Neural progenitor cell (in vitro differentiated cells): Measurements from ENCODE around the gene WEE1. TPM values are rescaled to one million over a fixed set of nuclear protein-coding genes. Genes with fewer than 3 reads are reported as not detected.
A peak's percentile ranks its signal among the peaks of the same experiment; 100 is the strongest.

Experiments
- DNase-seq: peaks from one replicate; pipeline ENCODE4 v3.0.0-alpha.2; 2016; ENCODE audit warnings: low spot score
- H2AFZ ChIP-seq: fragments of 200-600 bp; sonication (generic); replicated peaks from 2 replicates; pipeline ENCODE4 v1.6.1; 2016; ENCODE audit warnings: antibody characterized with exemption
- H3F3A ChIP-seq: fragments of 200-600 bp; sonication (generic); 2 replicates; pipeline ENCODE4 v1.6.1; 2016; ENCODE audit warnings: antibody characterized with exemption, low read depth
- H3K27ac ChIP-seq: fragments of 200-600 bp; sonication (generic); 2 replicates; pipeline ENCODE4 v1.5.1; 2016; ENCODE audit warnings: mild to moderate bottlenecking
- H3K27me3 ChIP-seq: fragments of 200-600 bp; sonication (generic); 2 replicates; pipeline ENCODE4 v1.6.1; 2016; ENCODE audit warnings: mild to moderate bottlenecking, moderate library complexity
- H3K36me3 ChIP-seq: fragments of 200-600 bp; sonication (generic); 2 replicates; pipeline ENCODE4 v1.5.1; 2016
- H3K4me1 ChIP-seq: fragments of 200-600 bp; sonication (generic); 2 replicates; pipeline ENCODE4 v1.6.1; 2016; ENCODE audit warnings: mixed run types
- H3K4me2 ChIP-seq: fragments of 200-600 bp; sonication (generic); 2 replicates; pipeline ENCODE4 v1.6.1; 2016
- H3K4me3 ChIP-seq: fragments of 200-600 bp; sonication (generic); 2 replicates; pipeline ENCODE4 v1.5.1; 2016
- H3K79me2 ChIP-seq: fragments of 200-600 bp; sonication (generic); 2 replicates; pipeline ENCODE4 v1.6.1; 2016; ENCODE audit warnings: low read depth
- H3K9ac ChIP-seq: fragments of 200-600 bp; sonication (generic); 2 replicates; pipeline ENCODE4 v1.6.1; 2016
- H3K9me3 ChIP-seq: fragments of 200-600 bp; sonication (generic); 2 replicates; pipeline ENCODE4 v1.5.1; 2016; ENCODE audit warnings: low read depth
- H4K20me1 ChIP-seq: fragments of 200-600 bp; sonication (generic); 2 replicates; pipeline ENCODE4 v1.6.1; 2016; ENCODE audit warnings: low read depth
- H3K27ac Mint-ChIP-seq: 3 replicates; pipeline ENCODE4 v1.8.0; 2021; ENCODE audit warnings: mixed read lengths
- H3K27me3 Mint-ChIP-seq: 2 replicates; pipeline ENCODE4 v1.8.0; 2022; ENCODE audit warnings: low read depth, mild to moderate bottlenecking, inconsistent platforms, moderate library complexity, mixed read lengths; ENCODE audit not compliant: insufficient read depth
- H3K36me3 Mint-ChIP-seq: 3 replicates; pipeline ENCODE4 v1.8.0; 2021; ENCODE audit warnings: mixed read lengths
- H3K4me1 Mint-ChIP-seq: 3 replicates; pipeline ENCODE4 v1.8.0; 2021; ENCODE audit warnings: mixed read lengths
- H3K4me3 Mint-ChIP-seq: 3 replicates; pipeline ENCODE4 v1.8.0; 2021; ENCODE audit warnings: mild to moderate bottlenecking, moderate library complexity, mixed read lengths
- H3K9me3 Mint-ChIP-seq: 3 replicates; pipeline ENCODE4 v1.8.0; 2020; ENCODE audit warnings: mixed read lengths
- CTCF ChIP-seq: fragments of 200-600 bp; sonication (generic); IDR thresholded peaks from 2 replicates; pipeline ENCODE4 v1.5.1; 2017; ENCODE audit warnings: antibody characterized with exemption, mild to moderate bottlenecking
- EZH2 ChIP-seq: fragments of 200-600 bp; sonication (generic); IDR thresholded peaks from 2 replicates; pipeline ENCODE4 v1.6.1; 2017; ENCODE audit warnings: antibody characterized with exemption, mild to moderate bottlenecking, moderate library complexity
- EZH2phosphoT487 ChIP-seq: fragments of 200-600 bp; sonication (generic); IDR thresholded peaks from 2 replicates; pipeline ENCODE4 v1.6.1; 2017; ENCODE audit warnings: antibody characterized with exemption
- small RNA-seq: library from RNA; depleted of rRNA; stranded (forward); fragments of <200 nt; gene quantifications from one replicate; pipeline ENCODE3, GENCODE V24; 2015
- total RNA-seq: library from RNA; depleted of rRNA; stranded (reverse); fragments of >200 nt; gene quantifications from 2 replicates; pipeline ENCODE4 v1.2.3, GENCODE V29; 2015; ENCODE audit warnings: low replicate concordance

The WEE1 gene
- total RNA-seq, 1 donor from 2014 or later = 156 TPM

- H3K27me3 Mint-ChIP-seq = no peaks in the 10 kb centered on the region
- H3K79me2 ChIP-seq = no peaks in the 10 kb centered on the region
- no peak overlapping the region for H3K9ac ChIP-seq
- H3K36me3 Mint-ChIP-seq = no peaks in the 10 kb centered on the region
- no peak overlapping the region for H3K4me3 Mint-ChIP-seq
- no peak overlapping the region for H3K4me2 ChIP-seq
- DNase-seq = no peak
- H3K4me3 ChIP-seq = no peak overlapping the region
- H3K9me3 ChIP-seq = no peaks in the 10 kb centered on the region
- H3F3A ChIP-seq = no peaks in the 10 kb centered on the region
- H3K4me1 ChIP-seq = no peaks in the 10 kb centered on the region
- H3K36me3 ChIP-seq = no peaks in the 10 kb centered on the region
- no peak overlapping the region for H3K27ac Mint-ChIP-seq
- peaks cover 12% of the 10 kb centered on the region for H3K9me3 Mint-ChIP-seq
- no peak overlapping the region for H3K27ac ChIP-seq
- H4K20me1 ChIP-seq = no peaks in the 10 kb centered on the region
- no peak overlapping the region for H2AFZ ChIP-seq
- no peaks in the 10 kb centered on the region for H3K4me1 Mint-ChIP-seq
- TF ChIP-seq EZH2 = no peak
- TF ChIP-seq EZH2phosphoT487 = no peak
- no peak for TF ChIP-seq CTCF
- H3K27me3 ChIP-seq = no peaks in the 10 kb centered on the region
Measured at GRCh38 chr11:9636691-9637090, 63.2 kb downstream of the WEE1 start.

- Mint-ChIP-seq H3K27me3 (no peaks in the 10 kb centered on the region), H3K36me3 (no peaks in the 10 kb centered on the region), H3K9me3 (no peaks in the 10 kb centered on the region), H3K4me1 (no peaks in the 10 kb centered on the region), H3K27ac (no peak overlapping the region), H3K4me3 (no peak overlapping the region)
- Histone ChIP-seq H3K27me3 (no peaks in the 10 kb centered on the region), H3F3A (no peaks in the 10 kb centered on the region), H3K79me2 (no peaks in the 10 kb centered on the region), H4K20me1 (no peaks in the 10 kb centered on the region), H3K9ac (no peak overlapping the region), H3K4me2 (no peak overlapping the region), H3K4me1 (no peaks in the 10 kb centered on the region), H3K4me3 (no peak overlapping the region), H3K27ac (no peak overlapping the region), H3K9me3 (no peaks in the 10 kb centered on the region), H2AFZ (peak overlapping the region; percentile 5), H3K36me3 (no peaks in the 10 kb centered on the region)
- no peak for DNase-seq
- TF ChIP-seq CTCF (no peak), EZH2phosphoT487 (no peak), EZH2 (no peak)
Measured at GRCh38 chr11:9639099-9639498, 65.6 kb downstream of the WEE1 start.

Small RNAs within 50 kb of the gene (small RNA-seq; reads per million reads assigned to genes)
- gene RF01210 = not detected

Other genes starting within 250 kb of the WEE1 start
- gene IPO7, start 189.0 kb upstream of the WEE1 start, total RNA-seq = 157 and 231 TPM in 2 replicates
- gene ZNF143, start 112.7 kb upstream of the WEE1 start, total RNA-seq = 56.9 and 58.3 TPM in 2 replicates
- 18.3 and 25.5 TPM in 2 replicates for gene SWAP70, start 90.4 kb downstream of the WEE1 start, total RNA-seq